Fibroblast of lung (primary cell): ENCODE results near the gene LDLRAD4. TPM values are rescaled to one million over a fixed set of nuclear protein-coding genes. Genes with fewer than 3 reads are reported as not detected.

Experiments used
- DNase-seq, 2 donors: peaks; one replicate each; pipeline versions ENCODE4 v3.0.0 to v3.0.0-alpha.2; 2010; ENCODE audit warnings: low read depth in 2 of 2
- H2AFZ ChIP-seq: 2 replicates; pipeline ENCODE4 v1.5.1; 2012; ENCODE audit warnings: low read length, control low read depth, inconsistent platforms
- H3K27ac ChIP-seq: 2 replicates; pipeline ENCODE4 v1.5.1; 2011; ENCODE audit warnings: low read length, control low read depth; ENCODE audit not compliant: insufficient read depth
- H3K27me3 ChIP-seq: 2 replicates; pipeline ENCODE4 v1.5.1; 2011; ENCODE audit warnings: mild to moderate bottlenecking, low read length; ENCODE audit not compliant: control insufficient read depth, insufficient read depth
- H3K36me3 ChIP-seq: 2 replicates; pipeline ENCODE4 v1.5.1; 2011; ENCODE audit warnings: low read length; ENCODE audit not compliant: control insufficient read depth, insufficient read depth
- H3K4me1 ChIP-seq: 2 replicates; pipeline ENCODE4 v1.5.1; 2011; ENCODE audit warnings: low read length; ENCODE audit not compliant: control insufficient read depth, insufficient read depth; ENCODE audit errors: extremely low read depth
- H3K4me2 ChIP-seq: 2 replicates; pipeline ENCODE4 v1.5.1; 2011; ENCODE audit warnings: low read length, control low read depth; ENCODE audit not compliant: insufficient read depth; ENCODE audit errors: extremely low read depth
- H3K4me3 ChIP-seq, 4 experiments: fragments of 200-600 bp in 1 of 4; sonication (generic) in 1 of 4; replicated peaks in 1 of 4; 2 replicates each; pipeline ENCODE4 v1.5.1; 2011 to 2016; ENCODE audit warnings: low read length in 4 of 4, low read depth in 3 of 4, mild to moderate bottlenecking in 3 of 4, control low read depth in 2 of 4, inconsistent platforms in 1 of 4, mixed read lengths in 1 of 4; ENCODE audit not compliant: insufficient read depth in 1 of 4; ENCODE audit errors: control extremely low read depth in 1 of 4
- H3K79me2 ChIP-seq: 2 replicates; pipeline ENCODE4 v1.5.1; 2012; ENCODE audit warnings: mild to moderate bottlenecking, low read length, inconsistent platforms; ENCODE audit not compliant: control insufficient read depth, insufficient read depth
- H3K9ac ChIP-seq: 2 replicates; pipeline ENCODE4 v1.5.1; 2011; ENCODE audit warnings: mild to moderate bottlenecking, low read length, control low read depth; ENCODE audit not compliant: insufficient read depth
- H3K9me3 ChIP-seq: 2 replicates; pipeline ENCODE4 v1.5.1; 2012; ENCODE audit warnings: low read depth, low read length; ENCODE audit not compliant: control insufficient read depth, insufficient read depth
- H4K20me1 ChIP-seq: 2 replicates; pipeline ENCODE4 v1.5.1; 2011; ENCODE audit warnings: low read length; ENCODE audit not compliant: control insufficient read depth, insufficient read depth; ENCODE audit errors: extremely low read depth
- CTCF ChIP-seq, 2 donors: IDR thresholded peaks in 1 of 2; conservative IDR thresholded peaks in 1 of 2; 1 replicate in 1 of 2; 2 replicates in 1 of 2; pipeline ENCODE4 v1.5.1; 2011 to 2012; ENCODE audit warnings: low read length in 2 of 2, control low read depth in 1 of 2, inconsistent platforms in 1 of 2, low read depth in 1 of 2, mild to moderate bottlenecking in 1 of 2
- EZH2 ChIP-seq: IDR thresholded peaks from 2 replicates; pipeline ENCODE4 v1.5.1; 2012; ENCODE audit warnings: low read length, control low read depth, mild to moderate bottlenecking; ENCODE audit errors: missing control alignments
- polyA plus RNA-seq, 2 donors: library from polyadenylated mRNA; depleted of rRNA in 1 of 2; stranded (reverse) in 1 of 2; unstranded in 1 of 2; fragments of >200 nt; gene quantifications; 2 replicates each; pipeline ENCODE4 v1.2.1, GENCODE V29; 2011 to 2012; ENCODE audit warnings: missing spikeins in 1 of 2
- total RNA-seq: library from RNA; depleted of rRNA; stranded (reverse); fragments of >200 nt; gene quantifications from 2 replicates; pipeline ENCODE4 v1.2.1, GENCODE V29; 2014

Gene LDLRAD4
- total and polyA plus RNA-seq, 2 donors (not counting 1 experiment from before 2014, with no cell fraction given): not detected

GRCh38 chr18:13580351-13580750 is 361.8 kb downstream of the LDLRAD4 start:
- Histone ChIP-seq H3K36me3 (no peaks in the 10 kb centered on the region), H3K27me3 (no peaks in the 10 kb centered on the region), H2AFZ (no peak overlapping the region), H3K79me2 (no peaks in the 10 kb centered on the region), H3K4me2 (no peak overlapping the region), H3K9me3 (no peaks in the 10 kb centered on the region), H4K20me1 (no peaks in the 10 kb centered on the region), H3K4me3 (no peak overlapping the region), H3K9ac (no peak overlapping the region), H3K4me1 (no peaks in the 10 kb centered on the region), H3K27ac (no peak overlapping the region)
- DNase-seq: no peak
- TF ChIP-seq EZH2 (no peak), CTCF (conservative IDR thresholded peaks at IDR 0.05 in 1 of 2, IDR thresholded peaks at IDR 0.05 in 1 of 2; ENCODE audit: low read depth in 1 of 2, low read length in 2 of 2) (no peak)

GRCh38 chr18:13580991-13581390 is 362.4 kb downstream of the LDLRAD4 start:
- Histone ChIP-seq H3K36me3 (no peaks in the 10 kb centered on the region), H3K9ac (no peak overlapping the region), H3K27ac (no peak overlapping the region), H3K4me2 (no peak overlapping the region), H3K27me3 (no peaks in the 10 kb centered on the region), H4K20me1 (no peaks in the 10 kb centered on the region), H3K4me3 (no peak overlapping the region), H3K9me3 (no peaks in the 10 kb centered on the region), H3K4me1 (no peaks in the 10 kb centered on the region), H3K79me2 (no peaks in the 10 kb centered on the region), H2AFZ (no peak overlapping the region)
- TF ChIP-seq CTCF (conservative IDR thresholded peaks at IDR 0.05 in 1 of 2, IDR thresholded peaks at IDR 0.05 in 1 of 2; ENCODE audit: low read depth in 1 of 2, low read length in 2 of 2): no peak
- TF ChIP-seq EZH2: no peak
- no peak for DNase-seq

- Histone ChIP-seq H3K27me3 (no peaks in the 10 kb centered on the region), H3K36me3 (no peaks in the 10 kb centered on the region), H3K27ac (no peak overlapping the region), H3K4me3 (no peak overlapping the region), H4K20me1 (no peaks in the 10 kb centered on the region), H2AFZ (no peak overlapping the region), H3K4me2 (no peak overlapping the region), H3K4me1 (no peaks in the 10 kb centered on the region), H3K9me3 (no peaks in the 10 kb centered on the region), H3K79me2 (no peaks in the 10 kb centered on the region), H3K9ac (no peak overlapping the region)
- no peak for DNase-seq
- TF ChIP-seq EZH2 (no peak), CTCF (conservative IDR thresholded peaks at IDR 0.05 in 1 of 2, IDR thresholded peaks at IDR 0.05 in 1 of 2; ENCODE audit: low read depth in 1 of 2, low read length in 2 of 2) (no peak)
Measured at GRCh38 chr18:13581496-13582177, 363.1 kb downstream of the LDLRAD4 start.
